HG03354 (cell line): Measurements from ENCODE around the gene TET1.
"Not testable (repeated sequence)": the region's sequence is repeated elsewhere in the genome, so short reads cannot be mapped to it uniquely, and the experiment has no call there.

Source experiments
- ATAC-seq: cut with Tn5 transposase; IDR thresholded peaks from one replicate; pipeline ENCODE4 v1.9.1; 2021; ENCODE audit warnings: mild to moderate bottlenecking; ENCODE audit not compliant: unreplicated experiment, poor library complexity, severe bottlenecking

TET1 gene

GRCh38 chr10:68668972-68669371 lies 108.8 kb downstream of the TET1 start:
- ATAC-seq, result no peak

- no peak for ATAC-seq
These were observed 124.3 kb downstream of the TET1 start for GRCh38 chr10:68684413-68684812.

GRCh38 chr10:68696018-68696417 lies 135.9 kb downstream of the TET1 start:
- ATAC-seq, result no peak

- ATAC-seq, result no peak
These were observed 137.0 kb downstream of the TET1 start for GRCh38 chr10:68697106-68697505.

GRCh38 chr10:68700197-68700596 lies 140.1 kb downstream of the TET1 start:
- no peak for ATAC-seq

- no peak for ATAC-seq
These were observed 145.4 kb downstream of the TET1 start for GRCh38 chr10:68705548-68705947.

GRCh38 chr10:68708987-68709386 lies 148.8 kb downstream of the TET1 start:
- ATAC-seq, result not testable (repeated sequence)

GRCh38 chr10:68713065-68713464 lies 152.9 kb downstream of the TET1 start:
- not testable (repeated sequence) for ATAC-seq

GRCh38 chr10:68717435-68717834 lies 157.3 kb downstream of the TET1 start:
- ATAC-seq, result no peak

GRCh38 chr10:68720793-68721672 lies 160.9 kb downstream of the TET1 start, which contains the start of gene CCAR1:
TSS of gene CCAR1 (plus strand) at chr10:68721239. CDS start at chr10:68722505, 1,266 bp downstream.
- peak; percentile 99 for ATAC-seq

GRCh38 chr10:68721673-68722335 lies 161.7 kb downstream of the TET1 start:
- ATAC-seq, result no peak

GRCh38 chr10:68725016-68725415 lies 164.9 kb downstream of the TET1 start:
- ATAC-seq, result no peak

GRCh38 chr10:68727146-68727545 lies 167.0 kb downstream of the TET1 start:
- no peak for ATAC-seq

GRCh38 chr10:68732651-68733050 lies 172.5 kb downstream of the TET1 start:
- no peak for ATAC-seq

- no peak for ATAC-seq
These were observed 174.2 kb downstream of the TET1 start for GRCh38 chr10:68734349-68734748.

- no peak for ATAC-seq
These were observed 175.0 kb downstream of the TET1 start for GRCh38 chr10:68735119-68735518.

- ATAC-seq, result not testable (repeated sequence)
These were observed 175.6 kb downstream of the TET1 start for GRCh38 chr10:68735739-68736138.

- not testable (repeated sequence) for ATAC-seq
These were observed 180.5 kb downstream of the TET1 start for GRCh38 chr10:68740676-68741075.

GRCh38 chr10:68742397-68742796 lies 182.3 kb downstream of the TET1 start:
- no peak for ATAC-seq
